LNCAP (cell line): ENCODE data around the gene LDLRAD2.

Experiments used
- CTCF ChIP-seq: fragments of 450-650 bp; IDR thresholded peaks from 2 replicates; pipeline ENCODE4 v1.5.1; 2017; ENCODE audit warnings: mild to moderate bottlenecking

The LDLRAD2 gene

GRCh38 chr1:21874328-21874727 is 62.3 kb downstream of the LDLRAD2 start:
- TF ChIP-seq CTCF = no peak
